ENCODE results near the gene SYT9. TPM values are rescaled to one million over a fixed set of nuclear protein-coding genes. Genes with fewer than 3 reads are reported as not detected.

Gene SYT9
- total RNA-seq, 1 donor from 2014 or later: 1.0 TPM

GRCh38 chr11:7291100-7291829 lies 39.6 kb downstream of the SYT9 start:
- H3K36me3 ChIP-seq (ENCODE audit: control insufficient read depth, insufficient read depth, low read length): no peaks in the 10 kb centered on the region
- TF ChIP-seq CTCF (IDR thresholded peaks at IDR 0.05; ENCODE audit: insufficient read depth, low read length, poor library complexity, severe bottlenecking): no peak
- DNase-seq (ENCODE audit: low read depth): no peak

GRCh38 chr11:7292922-7293321 lies 41.2 kb downstream of the SYT9 start:
- no peak overlapping the region for H3K4me3 ChIP-seq (ENCODE audit: low read depth, low read length)
- no peak for TF ChIP-seq CTCF (IDR thresholded peaks at IDR 0.05; ENCODE audit: insufficient read depth, low read length, poor library complexity, severe bottlenecking)
- H3K36me3 ChIP-seq (ENCODE audit: control insufficient read depth, insufficient read depth, low read length): no peaks in the 10 kb centered on the region
- H3K27me3 ChIP-seq (ENCODE audit: control insufficient read depth, insufficient read depth, low read length): no peaks in the 10 kb centered on the region
- no peak for DNase-seq (ENCODE audit: low read depth)

More at GRCh38 chr11:7291100-7291829, 39.6 kb downstream of the SYT9 start:
- no peak overlapping the region for H3K4me3 ChIP-seq (ENCODE audit: low read depth, low read length)
- H3K27me3 ChIP-seq (ENCODE audit: control insufficient read depth, insufficient read depth, low read length): no peaks in the 10 kb centered on the region

- no peak for DNase-seq (ENCODE audit: low read depth)
- Histone ChIP-seq H3K36me3 (ENCODE audit: control insufficient read depth, insufficient read depth, low read length) (no peaks in the 10 kb centered on the region), H3K4me3 (ENCODE audit: low read depth, low read length) (no peak overlapping the region), H3K27me3 (ENCODE audit: control insufficient read depth, insufficient read depth, low read length) (no peaks in the 10 kb centered on the region)
- no peak for TF ChIP-seq CTCF (IDR thresholded peaks at IDR 0.05; ENCODE audit: insufficient read depth, low read length, poor library complexity, severe bottlenecking)
Observed at GRCh38 chr11:7299393-7299792, 47.7 kb downstream of the SYT9 start.

GRCh38 chr11:7300281-7300680 lies 48.6 kb downstream of the SYT9 start:
- Histone ChIP-seq H3K27me3 (ENCODE audit: control insufficient read depth, insufficient read depth, low read length) (no peaks in the 10 kb centered on the region), H3K36me3 (ENCODE audit: control insufficient read depth, insufficient read depth, low read length) (no peaks in the 10 kb centered on the region), H3K4me3 (ENCODE audit: low read depth, low read length) (no peak overlapping the region)
- no peak for TF ChIP-seq CTCF (IDR thresholded peaks at IDR 0.05; ENCODE audit: insufficient read depth, low read length, poor library complexity, severe bottlenecking)
- DNase-seq (ENCODE audit: low read depth): no peak

GRCh38 chr11:7303146-7303545 lies 51.4 kb downstream of the SYT9 start:
- no peak overlapping the region for H3K4me3 ChIP-seq (ENCODE audit: low read depth, low read length)
- H3K27me3 ChIP-seq (ENCODE audit: control insufficient read depth, insufficient read depth, low read length): no peaks in the 10 kb centered on the region
- no peak for TF ChIP-seq CTCF (IDR thresholded peaks at IDR 0.05; ENCODE audit: insufficient read depth, low read length, poor library complexity, severe bottlenecking)
- DNase-seq (ENCODE audit: low read depth): no peak
- H3K36me3 ChIP-seq (ENCODE audit: control insufficient read depth, insufficient read depth, low read length): no peaks in the 10 kb centered on the region

GRCh38 chr11:7306900-7307299 lies 55.2 kb downstream of the SYT9 start:
- TF ChIP-seq CTCF (IDR thresholded peaks at IDR 0.05; ENCODE audit: insufficient read depth, low read length, poor library complexity, severe bottlenecking): no peak
- H3K36me3 ChIP-seq (ENCODE audit: control insufficient read depth, insufficient read depth, low read length): no peaks in the 10 kb centered on the region
- no peak overlapping the region for H3K4me3 ChIP-seq (ENCODE audit: low read depth, low read length)
- DNase-seq (ENCODE audit: low read depth): no peak
- no peaks in the 10 kb centered on the region for H3K27me3 ChIP-seq (ENCODE audit: control insufficient read depth, insufficient read depth, low read length)
